GM12878 (cell line): ENCODE measurements around the gene ENPP7.

ENCODE experiments used
- CBFB ChIP-seq: IDR thresholded peaks from 2 replicates; pipeline ENCODE4 v1.6.1; 2016; ENCODE audit warnings: antibody characterized with exemption, low read depth
- EZH2 ChIP-seq: IDR thresholded peaks from 2 replicates; pipeline ENCODE4 v1.6.1; 2012; ENCODE audit warnings: low read depth, mild to moderate bottlenecking, control low read depth, inconsistent platforms, low read length, borderline replicate concordance; ENCODE audit not compliant: control insufficient read depth
- FOXM1 ChIP-seq: IDR thresholded peaks from 2 replicates; pipeline ENCODE4 v1.6.1; 2012; ENCODE audit warnings: low read depth, mild to moderate bottlenecking, inconsistent platforms, low read length, moderate library complexity
- NR2F1 ChIP-seq: fragments of 450-650 bp; conservative IDR thresholded peaks from 2 replicates; pipeline ENCODE4 v1.6.1; 2017; ENCODE audit warnings: mild to moderate bottlenecking
- TAF1 ChIP-seq: IDR thresholded peaks from 2 replicates; pipeline ENCODE4 v1.6.1; 2011; ENCODE audit warnings: mild to moderate bottlenecking, low read depth, low read length, borderline replicate concordance
- TARDBP ChIP-seq: IDR thresholded peaks from 2 replicates; pipeline ENCODE4 v1.6.1; 2016; ENCODE audit warnings: borderline replicate concordance
- YY1 ChIP-seq: IDR thresholded peaks from 2 replicates; pipeline ENCODE4 v1.6.1; 2011; ENCODE audit warnings: low read depth, mild to moderate bottlenecking, low read length
- ZNF384 ChIP-seq: IDR thresholded peaks from 2 replicates; pipeline ENCODE4 v1.6.1; 2012; ENCODE audit warnings: low read depth, mild to moderate bottlenecking, low read length, improper control_type of control experiment, borderline replicate concordance
- TF ChIP-seq, protein P1 (sequence below): fragments of 450-650 bp; IDR thresholded peaks from 2 replicates; pipeline ENCODE4 v1.6.1; 2017; ENCODE audit warnings: mild to moderate bottlenecking
- TF ChIP-seq, protein P2 (sequence below), 3 experiments: IDR thresholded peaks in 2 of 3; conservative IDR thresholded peaks in 1 of 3; 2 replicates each; pipeline ENCODE4 v1.5.1; 2011; ENCODE audit warnings: low read depth in 3 of 3, low read length in 3 of 3, mild to moderate bottlenecking in 3 of 3, control low read depth in 2 of 3, moderate library complexity in 2 of 3, inconsistent platforms in 1 of 3, mixed read lengths in 1 of 3; ENCODE audit not compliant: control insufficient read depth in 2 of 3, insufficient read depth in 1 of 3; ENCODE audit errors: extremely low read depth in 1 of 3
- TF ChIP-seq, protein P3 (sequence below): IDR thresholded peaks from 2 replicates; pipeline ENCODE4 v1.6.1; 2012; ENCODE audit warnings: low read length, inconsistent platforms

DNA sequence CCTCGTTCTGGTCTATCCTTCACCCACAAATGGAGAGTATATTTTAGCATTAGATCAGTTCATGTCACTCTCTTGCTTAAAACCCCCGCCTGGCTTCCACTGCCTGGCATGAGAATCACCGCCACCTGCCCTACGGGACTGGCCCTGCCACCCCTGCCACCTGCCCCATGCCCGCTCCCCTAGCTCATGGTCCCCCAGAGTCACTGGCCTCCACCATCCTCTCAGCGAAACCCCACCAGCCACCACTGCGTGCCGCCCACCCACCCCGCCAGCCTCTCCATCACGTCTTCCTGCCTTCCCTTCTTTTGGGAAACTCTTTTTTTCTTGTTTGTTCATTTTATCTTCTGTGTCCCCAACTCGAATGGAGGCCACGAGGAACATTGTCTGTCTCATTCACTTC lies 982 bp upstream of the ENPP7 start:
- TF ChIP-seq FOXM1 (no peak), TAF1 (no peak), YY1 (no peak), CBFB (no peak), EZH2 (no peak), NR2F1 (no peak), ZNF384 (no peak), TARDBP (no peak)
- TF ChIP-seq, protein P1, sequence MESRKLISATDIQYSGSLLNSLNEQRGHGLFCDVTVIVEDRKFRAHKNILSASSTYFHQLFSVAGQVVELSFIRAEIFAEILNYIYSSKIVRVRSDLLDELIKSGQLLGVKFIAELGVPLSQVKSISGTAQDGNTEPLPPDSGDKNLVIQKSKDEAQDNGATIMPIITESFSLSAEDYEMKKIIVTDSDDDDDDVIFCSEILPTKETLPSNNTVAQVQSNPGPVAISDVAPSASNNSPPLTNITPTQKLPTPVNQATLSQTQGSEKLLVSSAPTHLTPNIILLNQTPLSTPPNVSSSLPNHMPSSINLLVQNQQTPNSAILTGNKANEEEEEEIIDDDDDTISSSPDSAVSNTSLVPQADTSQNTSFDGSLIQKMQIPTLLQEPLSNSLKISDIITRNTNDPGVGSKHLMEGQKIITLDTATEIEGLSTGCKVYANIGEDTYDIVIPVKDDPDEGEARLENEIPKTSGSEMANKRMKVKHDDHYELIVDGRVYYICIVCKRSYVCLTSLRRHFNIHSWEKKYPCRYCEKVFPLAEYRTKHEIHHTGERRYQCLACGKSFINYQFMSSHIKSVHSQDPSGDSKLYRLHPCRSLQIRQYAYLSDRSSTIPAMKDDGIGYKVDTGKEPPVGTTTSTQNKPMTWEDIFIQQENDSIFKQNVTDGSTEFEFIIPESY = no peak
- TF ChIP-seq, protein P2, sequence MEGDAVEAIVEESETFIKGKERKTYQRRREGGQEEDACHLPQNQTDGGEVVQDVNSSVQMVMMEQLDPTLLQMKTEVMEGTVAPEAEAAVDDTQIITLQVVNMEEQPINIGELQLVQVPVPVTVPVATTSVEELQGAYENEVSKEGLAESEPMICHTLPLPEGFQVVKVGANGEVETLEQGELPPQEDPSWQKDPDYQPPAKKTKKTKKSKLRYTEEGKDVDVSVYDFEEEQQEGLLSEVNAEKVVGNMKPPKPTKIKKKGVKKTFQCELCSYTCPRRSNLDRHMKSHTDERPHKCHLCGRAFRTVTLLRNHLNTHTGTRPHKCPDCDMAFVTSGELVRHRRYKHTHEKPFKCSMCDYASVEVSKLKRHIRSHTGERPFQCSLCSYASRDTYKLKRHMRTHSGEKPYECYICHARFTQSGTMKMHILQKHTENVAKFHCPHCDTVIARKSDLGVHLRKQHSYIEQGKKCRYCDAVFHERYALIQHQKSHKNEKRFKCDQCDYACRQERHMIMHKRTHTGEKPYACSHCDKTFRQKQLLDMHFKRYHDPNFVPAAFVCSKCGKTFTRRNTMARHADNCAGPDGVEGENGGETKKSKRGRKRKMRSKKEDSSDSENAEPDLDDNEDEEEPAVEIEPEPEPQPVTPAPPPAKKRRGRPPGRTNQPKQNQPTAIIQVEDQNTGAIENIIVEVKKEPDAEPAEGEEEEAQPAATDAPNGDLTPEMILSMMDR (IDR thresholded peaks at IDR 0.05 in 2 of 3, conservative IDR thresholded peaks at IDR 0.05 in 1 of 3; ENCODE audit: control insufficient read depth in 2 of 3, extremely low read depth in 1 of 3, insufficient read depth in 1 of 3, low read depth in 3 of 3, low read length in 3 of 3) = no peak
- TF ChIP-seq, protein P3, sequence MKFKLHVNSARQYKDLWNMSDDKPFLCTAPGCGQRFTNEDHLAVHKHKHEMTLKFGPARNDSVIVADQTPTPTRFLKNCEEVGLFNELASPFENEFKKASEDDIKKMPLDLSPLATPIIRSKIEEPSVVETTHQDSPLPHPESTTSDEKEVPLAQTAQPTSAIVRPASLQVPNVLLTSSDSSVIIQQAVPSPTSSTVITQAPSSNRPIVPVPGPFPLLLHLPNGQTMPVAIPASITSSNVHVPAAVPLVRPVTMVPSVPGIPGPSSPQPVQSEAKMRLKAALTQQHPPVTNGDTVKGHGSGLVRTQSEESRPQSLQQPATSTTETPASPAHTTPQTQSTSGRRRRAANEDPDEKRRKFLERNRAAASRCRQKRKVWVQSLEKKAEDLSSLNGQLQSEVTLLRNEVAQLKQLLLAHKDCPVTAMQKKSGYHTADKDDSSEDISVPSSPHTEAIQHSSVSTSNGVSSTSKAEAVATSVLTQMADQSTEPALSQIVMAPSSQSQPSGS = no peak
